Measurements from ENCODE around the gene SPRR5.

GRCh38 chr1:152957561-152957960 lies 10.6 kb downstream of the SPRR5 start:
- TF ChIP-seq POLR2A (IDR thresholded peaks at IDR 0.05; ENCODE audit: low read depth, low read length) = no peak
- no peak for TF ChIP-seq TAF1 (IDR thresholded peaks at IDR 0.05; ENCODE audit: low read depth, low read length)
